DOHH2 (cell line): ENCODE results near the gene ANKZF1.

Source experiments
- H3F3A ChIP-seq: fragments of 200-600 bp; sonication (generic), shearing (Covaris generic); 2 replicates; pipeline ENCODE4 v1.6.0; 2016; ENCODE audit warnings: antibody characterized with exemption, mild to moderate bottlenecking; ENCODE audit not compliant: control insufficient read depth, insufficient read depth
- H3K27ac ChIP-seq: fragments of 200-600 bp; sonication (generic); 2 replicates; pipeline ENCODE4 v1.5.1; 2014; ENCODE audit warnings: low read depth, mild to moderate bottlenecking, low read length, moderate library complexity
- H3K27me3 ChIP-seq: fragments of 200-600 bp; sonication (generic); 2 replicates; pipeline ENCODE4 v1.6.1; 2014; ENCODE audit warnings: mild to moderate bottlenecking, low read length, mixed read lengths; ENCODE audit not compliant: control insufficient read depth
- H3K36me3 ChIP-seq: fragments of 200-600 bp; sonication (generic); 2 replicates; pipeline ENCODE4 v1.6.1; 2014; ENCODE audit warnings: mild to moderate bottlenecking, low read length, moderate library complexity, mixed read lengths; ENCODE audit not compliant: control insufficient read depth
- H3K4me1 ChIP-seq: fragments of 200-600 bp; sonication (generic); 2 replicates; pipeline ENCODE4 v1.6.1; 2014; ENCODE audit warnings: mild to moderate bottlenecking, low read length, mixed read lengths; ENCODE audit not compliant: control insufficient read depth
- H3K4me2 ChIP-seq: fragments of 200-600 bp; sonication (generic); 2 replicates; pipeline ENCODE4 v1.6.0; 2014; ENCODE audit warnings: mild to moderate bottlenecking, low read length, moderate library complexity
- H3K4me3 ChIP-seq: fragments of 200-600 bp; sonication (generic); 2 replicates; pipeline ENCODE4 v1.5.1; 2014; ENCODE audit warnings: mild to moderate bottlenecking, low read length, mixed read lengths
- H3K79me2 ChIP-seq: fragments of 200-600 bp; sonication (generic); 2 replicates; pipeline ENCODE4 v1.6.1; 2014; ENCODE audit warnings: mild to moderate bottlenecking, low read length, mixed read lengths; ENCODE audit not compliant: control insufficient read depth
- H3K9me2 ChIP-seq: fragments of 200-600 bp; sonication (generic); replicated peaks from 2 replicates; pipeline ENCODE4 v1.6.1; 2014; ENCODE audit warnings: mild to moderate bottlenecking, low read length, mixed read lengths; ENCODE audit not compliant: control insufficient read depth
- H3K9me3 ChIP-seq: fragments of 200-600 bp; sonication (generic); 2 replicates; pipeline ENCODE4 v1.6.1; 2014; ENCODE audit warnings: antibody characterized with exemption, low read length, mixed read lengths; ENCODE audit not compliant: control insufficient read depth, insufficient read depth
- H4K20me1 ChIP-seq: fragments of 200-600 bp; sonication (generic); 2 replicates; pipeline ENCODE4 v1.6.0; 2014; ENCODE audit warnings: low read depth, mild to moderate bottlenecking, antibody characterized with exemption, low read length, moderate library complexity; ENCODE audit not compliant: control insufficient read depth, insufficient read depth
- CTCF ChIP-seq: fragments of 200-600 bp; sonication (generic); IDR thresholded peaks from one replicate; pipeline ENCODE4 v1.5.1; 2014; ENCODE audit warnings: antibody characterized with exemption, mild to moderate bottlenecking, low read depth, low read length; ENCODE audit not compliant: poor library complexity, severe bottlenecking
- EZH2phosphoT487 ChIP-seq: fragments of 200-600 bp; sonication (generic); IDR thresholded peaks from 2 replicates; pipeline ENCODE4 v1.6.1; 2017; ENCODE audit warnings: borderline replicate concordance, mild to moderate bottlenecking, antibody characterized with exemption, low read length, moderate library complexity, mixed read lengths

Gene ANKZF1

DNA sequence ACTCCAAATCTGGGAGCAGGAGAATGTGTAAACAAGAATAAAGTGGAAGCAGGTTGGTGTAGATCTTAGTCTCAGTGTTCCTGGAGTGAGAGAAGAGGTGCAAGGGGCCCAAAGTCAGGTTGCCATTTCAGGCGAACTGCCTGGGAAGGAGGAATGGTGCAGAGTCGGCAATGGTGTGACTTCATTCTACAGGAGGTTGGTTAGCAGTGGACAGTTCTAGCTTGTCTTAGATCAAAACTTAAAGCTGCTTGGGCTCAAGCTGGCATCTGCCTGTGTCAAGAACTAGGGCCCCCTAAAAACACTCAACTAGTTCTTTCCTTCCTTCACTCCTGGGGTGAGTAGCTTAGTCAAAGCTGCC is 19.2 kb downstream of the ANKZF1 start:
- peaks cover 64% of the 10 kb centered on the region for H3K36me3 ChIP-seq
- peak overlapping the region; percentile 74 for H3K4me3 ChIP-seq
- no peaks in the 10 kb centered on the region for H3K27me3 ChIP-seq
- peaks cover 18% of the 10 kb centered on the region for H3F3A ChIP-seq
- TF ChIP-seq EZH2phosphoT487 (no peak), CTCF (no peak)
- no peaks in the 10 kb centered on the region for H3K9me3 ChIP-seq
- H3K4me2 ChIP-seq: peak overlapping the region; percentile 97
- peaks cover 78% of the 10 kb centered on the region for H3K4me1 ChIP-seq
- peaks cover 75% of the 10 kb centered on the region for H3K79me2 ChIP-seq
- no peaks in the 10 kb centered on the region for H3K9me2 ChIP-seq
- H3K27ac ChIP-seq: peak overlapping the region; percentile 98
- H4K20me1 ChIP-seq: peaks cover 7% of the 10 kb centered on the region; the same call in 1 of the 2 replicates

DNA sequence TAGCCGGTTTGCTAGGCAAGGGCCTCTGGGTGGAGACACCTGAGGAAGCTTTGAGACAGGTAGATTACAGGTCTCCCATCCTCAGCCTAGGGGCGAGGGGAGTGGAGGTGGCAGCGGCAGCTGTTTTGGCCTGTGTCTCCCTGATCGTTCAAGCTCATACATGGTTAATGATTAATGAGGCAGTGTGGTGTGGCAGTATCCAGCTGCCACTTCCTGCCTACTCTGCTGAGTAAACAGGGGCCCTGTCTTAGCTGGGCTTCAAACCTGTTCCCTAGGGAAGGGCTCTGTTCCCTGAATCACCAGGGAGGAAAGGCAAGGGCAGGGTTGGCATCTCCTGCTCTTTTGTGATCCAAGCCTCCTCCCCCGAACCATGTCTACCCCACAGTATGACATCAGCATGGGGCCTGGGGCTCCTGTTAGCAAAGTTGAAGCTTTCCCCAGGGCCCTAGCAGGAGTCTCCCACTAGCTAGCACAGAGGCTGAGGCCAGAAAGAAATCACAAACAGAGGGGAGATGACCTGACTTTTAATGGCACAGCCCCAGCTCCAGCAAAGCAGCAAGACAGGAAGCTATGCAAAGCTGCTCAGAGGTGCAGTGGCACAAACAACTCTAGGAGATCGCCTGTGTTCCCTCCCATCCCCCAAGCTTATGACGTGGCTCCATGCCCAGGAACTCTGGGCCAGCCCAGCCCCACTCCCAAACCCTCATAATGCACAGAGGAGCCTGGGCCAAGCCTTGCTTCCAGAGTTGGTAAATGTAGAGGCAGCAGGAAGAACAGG is 19.8 kb downstream of the ANKZF1 start:
- Histone ChIP-seq H3K4me2 (peak overlapping the region; percentile 97), H3K27ac (peak overlapping the region; percentile 98), H3K4me3 (peak overlapping the region; percentile 74), H4K20me1 (peaks cover 7% of the 10 kb centered on the region; the same call in 1 of the 2 replicates), H3F3A (peaks cover 18% of the 10 kb centered on the region), H3K9me2 (no peaks in the 10 kb centered on the region), H3K36me3 (peaks cover 64% of the 10 kb centered on the region), H3K4me1 (peaks cover 81% of the 10 kb centered on the region), H3K9me3 (no peaks in the 10 kb centered on the region), H3K79me2 (peaks cover 75% of the 10 kb centered on the region), H3K27me3 (no peaks in the 10 kb centered on the region; the same call in 1 of the 2 replicates)
- TF ChIP-seq EZH2phosphoT487 (no peak), CTCF (no peak)

DNA sequence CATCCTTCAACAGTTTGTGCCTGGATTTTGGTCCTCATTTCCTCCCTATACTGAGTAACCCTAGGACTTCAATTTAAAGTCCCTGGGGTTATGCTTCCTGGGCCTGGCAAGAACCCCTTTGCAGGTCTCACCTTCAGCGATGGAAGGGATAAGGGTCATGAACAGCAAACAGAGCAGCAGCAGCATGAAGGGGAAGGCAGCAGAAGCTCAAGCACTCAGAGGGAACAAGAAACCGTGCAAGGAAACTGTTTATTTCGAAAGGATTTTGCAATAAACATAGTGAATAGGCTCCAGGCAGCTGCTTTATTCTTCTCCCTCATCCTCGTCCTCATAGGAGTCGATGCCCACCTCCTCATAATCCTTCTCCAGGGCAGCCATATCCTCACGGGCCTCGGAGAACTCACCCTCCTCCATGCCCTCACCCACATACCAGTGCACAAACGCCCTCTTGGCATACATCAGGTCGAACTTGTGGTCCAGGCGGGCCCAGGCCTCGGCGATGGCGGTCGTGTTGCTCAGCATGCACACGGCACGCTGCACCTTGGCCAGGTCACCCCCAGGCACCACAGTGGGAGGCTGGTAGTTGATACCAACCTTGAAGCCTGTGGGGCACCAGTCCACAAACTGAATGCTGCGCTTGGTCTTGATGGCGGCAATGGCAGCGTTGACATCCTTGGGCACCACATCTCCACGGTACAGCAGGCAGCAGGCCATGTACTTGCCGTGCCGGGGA is 20.6 kb downstream of the ANKZF1 start:
- TF ChIP-seq EZH2phosphoT487 (no peak), CTCF (no peak)
- H3K4me3 ChIP-seq: peak overlapping the region; percentile 74
- peaks cover 7% of the 10 kb centered on the region; the same call in 1 of the 2 replicates for H4K20me1 ChIP-seq
- peaks cover 83% of the 10 kb centered on the region for H3K4me1 ChIP-seq
- peaks cover 64% of the 10 kb centered on the region for H3K36me3 ChIP-seq
- no peaks in the 10 kb centered on the region for H3K9me2 ChIP-seq
- H3K27me3 ChIP-seq: no peaks in the 10 kb centered on the region; the same call in 1 of the 2 replicates
- H3K9me3 ChIP-seq: no peaks in the 10 kb centered on the region
- peaks cover 75% of the 10 kb centered on the region for H3K79me2 ChIP-seq
- H3K27ac ChIP-seq: peak overlapping the region; percentile 98
- peak overlapping the region; percentile 97 for H3K4me2 ChIP-seq
- H3F3A ChIP-seq: peaks cover 22% of the 10 kb centered on the region
